Measurements from ENCODE around the gene UTP11. TPM values are rescaled to one million over a fixed set of nuclear protein-coding genes. Genes with fewer than 3 reads are reported as not detected.

UTP11 gene
- total RNA-seq, 2 experiments from 2014 or later: 39.0 to 39.5 TPM

DNA sequence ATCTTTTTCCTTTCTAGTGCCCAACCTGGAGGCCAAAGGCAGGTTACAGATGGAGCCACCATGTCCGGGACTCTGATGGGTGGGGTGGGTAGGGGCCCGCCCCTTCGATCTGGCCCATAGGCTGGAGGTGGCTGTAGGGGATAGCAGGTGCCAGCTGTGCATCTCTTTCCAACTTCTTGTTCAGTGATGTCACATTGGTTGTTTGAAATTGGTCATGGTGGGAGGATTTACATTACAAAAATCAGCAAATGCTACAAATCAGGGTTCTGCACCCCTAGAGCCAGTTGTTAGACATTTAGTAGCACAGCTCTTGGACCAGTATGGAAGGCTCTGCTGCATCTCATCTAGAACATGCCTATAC is 56.4 kb downstream of the UTP11 start:
- no peaks in the 10 kb centered on the region for H3K36me3 Mint-ChIP-seq (ENCODE audit: low read depth)
- ATAC-seq: no peak
- no peak overlapping the region for H3K27ac Mint-ChIP-seq
- H3K4me3 Mint-ChIP-seq: no peak overlapping the region
- no peak for DNase-seq
- H3K4me1 Mint-ChIP-seq (ENCODE audit: low read depth): no peaks in the 10 kb centered on the region
- POLR2A ChIA-PET: no interaction called here
- H3K9me3 Mint-ChIP-seq (ENCODE audit: insufficient read depth): no peaks in the 10 kb centered on the region
- H3K27me3 Mint-ChIP-seq (ENCODE audit: low read depth): peaks cover 17% of the 10 kb centered on the region
- CTCF ChIA-PET: no interaction called here

DNA sequence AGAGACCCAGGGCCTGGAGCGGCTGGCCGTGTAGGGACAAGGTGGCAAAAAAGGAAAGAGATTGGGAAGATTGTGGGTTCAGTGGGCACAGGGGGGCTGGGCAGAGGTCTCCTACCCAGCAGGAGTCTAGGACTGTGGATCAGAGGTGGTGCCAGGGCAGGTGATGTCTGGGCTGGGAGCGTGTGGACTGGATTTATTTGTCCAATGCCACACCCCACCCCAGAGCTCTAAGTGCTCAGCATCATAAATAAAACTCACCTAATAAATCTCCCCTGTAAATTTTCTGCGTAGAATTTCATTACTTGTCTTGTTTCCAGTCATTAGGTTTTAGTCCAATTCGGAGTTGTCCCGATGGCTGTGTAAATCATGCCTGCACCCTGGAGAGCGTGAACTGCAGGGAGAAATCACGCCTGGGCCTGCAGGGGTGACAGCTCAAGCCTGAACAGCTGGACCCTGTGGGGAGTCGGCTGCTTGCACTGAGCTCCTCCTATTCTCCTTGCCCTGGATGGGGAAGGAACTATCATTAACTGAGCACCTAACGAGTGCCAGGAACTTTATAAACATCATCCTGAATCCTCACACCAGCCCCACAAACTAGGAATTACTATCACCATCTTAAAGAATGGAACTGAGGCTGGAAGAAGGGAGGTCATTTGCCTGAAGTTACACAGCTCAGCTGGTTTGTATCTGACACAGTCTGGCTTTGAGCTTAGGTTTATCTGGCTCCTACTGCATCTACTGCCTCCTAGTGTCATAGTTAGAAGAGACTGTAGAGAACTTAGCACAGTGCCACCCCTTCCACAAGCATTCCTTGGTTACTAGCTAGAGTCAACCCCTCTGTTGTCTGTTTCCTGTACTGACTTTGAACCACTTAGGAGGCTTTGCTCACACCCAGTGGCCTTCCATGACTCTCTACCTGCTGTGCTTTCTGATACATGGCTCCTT is 59.0 kb downstream of the UTP11 start:
- ATAC-seq (peak; percentile 55), DNase-seq (no peak)
- CTCF ChIA-PET: interaction anchor here (0.5 to 2.1 kb wide), 10 partner anchors 11 to 324 kb away, joined by 3 to 25 read pairs (median 4); no protein-coding TSS in a partner anchor
- Mint-ChIP-seq H3K4me1 (ENCODE audit: low read depth) (no peaks in the 10 kb centered on the region), H3K4me3 (no peak overlapping the region), H3K27me3 (ENCODE audit: low read depth) (peaks cover 17% of the 10 kb centered on the region), H3K9me3 (ENCODE audit: insufficient read depth) (no peaks in the 10 kb centered on the region), H3K27ac (no peak overlapping the region), H3K36me3 (ENCODE audit: low read depth) (no peaks in the 10 kb centered on the region)
- POLR2A ChIA-PET: no interaction called here

DNA sequence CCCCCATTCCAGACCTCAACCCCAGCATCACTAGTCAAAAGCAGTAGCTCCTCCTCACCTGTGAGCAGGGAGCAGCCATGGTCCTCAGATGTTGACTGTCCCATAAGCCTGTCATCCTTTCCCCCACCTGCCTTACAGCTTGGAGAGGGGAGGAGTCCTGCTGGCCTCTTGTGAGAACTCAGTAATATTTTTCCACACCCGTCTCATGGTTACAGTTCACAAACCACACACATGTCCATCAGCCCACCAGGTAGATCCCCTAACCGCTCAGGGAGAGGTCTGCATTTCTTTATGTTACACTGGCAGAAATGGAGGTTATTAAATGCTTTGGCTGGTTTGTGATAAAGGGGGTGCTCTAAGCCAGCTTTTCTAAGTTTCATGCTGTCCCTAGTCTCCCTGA is 60.3 kb downstream of the UTP11 start:
- Mint-ChIP-seq H3K36me3 (ENCODE audit: low read depth) (no peaks in the 10 kb centered on the region), H3K4me1 (ENCODE audit: low read depth) (no peaks in the 10 kb centered on the region), H3K27me3 (ENCODE audit: low read depth) (peaks cover 12% of the 10 kb centered on the region), H3K27ac (no peak overlapping the region), H3K4me3 (no peak overlapping the region), H3K9me3 (ENCODE audit: insufficient read depth) (no peaks in the 10 kb centered on the region)
- CTCF ChIA-PET: interaction anchor here (0.9 to 2.1 kb wide), 3 partner anchors 25 to 1368 kb away, joined by 3 to 25 read pairs (median 8); no protein-coding TSS in a partner anchor
- POLR2A ChIA-PET: no interaction called here
- DNase-seq (no peak), ATAC-seq (no peak)

DNA sequence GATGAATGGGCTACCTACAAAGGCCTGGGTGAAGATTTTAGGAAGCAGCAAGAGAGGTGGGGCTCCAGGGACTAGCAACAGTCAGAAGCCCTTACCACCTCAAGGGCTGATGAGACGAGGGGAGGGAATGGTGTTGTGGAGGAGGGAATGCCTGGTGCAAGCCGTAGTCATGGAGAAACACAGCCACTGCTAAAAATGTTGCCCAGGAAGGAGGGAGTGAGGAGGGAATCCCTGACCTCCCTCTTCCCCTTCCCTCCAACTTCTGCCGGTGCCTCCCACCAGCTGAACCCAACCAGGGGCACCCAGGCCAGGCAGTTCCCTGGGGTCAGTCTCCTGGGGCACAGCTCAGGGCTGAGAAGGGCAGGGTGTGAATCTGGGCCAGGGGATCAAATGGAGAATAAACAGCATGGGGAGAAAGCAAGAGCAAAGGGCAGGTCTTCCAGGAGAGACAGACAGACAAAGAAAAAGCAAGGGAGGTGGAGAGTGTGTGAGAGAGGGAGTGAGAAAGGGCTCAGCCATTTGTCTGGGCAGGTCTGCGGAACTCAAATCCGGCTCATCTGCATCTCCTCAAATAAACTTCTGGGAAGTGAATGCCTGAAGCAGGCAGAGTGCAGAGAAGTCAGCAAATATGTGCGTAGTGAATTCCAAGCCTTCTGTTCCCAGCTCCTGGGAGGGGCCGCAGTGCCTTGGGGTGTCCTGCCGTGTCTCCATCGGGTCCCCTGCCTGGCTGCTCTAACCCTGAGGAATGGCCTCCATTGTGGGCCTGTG is 61.2 kb downstream of the UTP11 start:
- ATAC-seq (no peak), DNase-seq (no peak)
- Mint-ChIP-seq H3K4me1 (ENCODE audit: low read depth) (no peaks in the 10 kb centered on the region), H3K9me3 (ENCODE audit: insufficient read depth) (no peaks in the 10 kb centered on the region), H3K36me3 (ENCODE audit: low read depth) (no peaks in the 10 kb centered on the region), H3K27me3 (ENCODE audit: low read depth) (peaks cover 8% of the 10 kb centered on the region), H3K4me3 (no peak overlapping the region), H3K27ac (no peak overlapping the region)
- ChIA-PET POLR2A (no interaction called here), CTCF (no interaction called here)

DNA sequence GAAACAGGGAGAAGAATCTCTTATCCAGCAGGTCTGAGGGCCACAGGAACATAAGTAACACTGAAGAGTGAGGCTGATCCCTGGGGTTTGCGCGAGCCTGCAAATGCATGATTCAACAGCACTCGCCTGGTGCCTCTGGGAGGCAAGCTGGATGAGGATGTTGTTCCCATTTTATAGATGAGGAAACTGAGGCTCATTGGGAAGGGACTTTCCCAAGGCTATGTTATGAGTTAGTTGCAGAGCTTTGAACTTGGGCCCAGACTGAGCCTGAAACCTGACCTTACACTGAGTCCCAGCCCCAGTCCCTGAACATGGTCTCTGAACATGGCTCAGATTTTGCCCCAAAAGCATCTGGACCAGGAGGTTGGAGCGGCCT is 61.8 kb downstream of the UTP11 start:
- Mint-ChIP-seq H3K4me3 (no peak overlapping the region), H3K36me3 (ENCODE audit: low read depth) (no peaks in the 10 kb centered on the region), H3K9me3 (ENCODE audit: insufficient read depth) (no peaks in the 10 kb centered on the region), H3K4me1 (ENCODE audit: low read depth) (no peaks in the 10 kb centered on the region), H3K27ac (no peak overlapping the region), H3K27me3 (ENCODE audit: low read depth) (peaks cover 6% of the 10 kb centered on the region)
- POLR2A ChIA-PET: no interaction called here
- CTCF ChIA-PET: no interaction called here
- ATAC-seq: no peak
- no peak for DNase-seq

Other genes with a start within 250 kb of the UTP11 start
- not detected for gene EPHA10, start 247.6 kb upstream of the UTP11 start, total RNA-seq
- 1 to 10 TPM; 1.2 to 2.5 TPM for gene MANEAL, start 218.9 kb upstream of the UTP11 start, total RNA-seq
- gene C1orf122, start 204.9 kb upstream of the UTP11 start, total RNA-seq: 10 to 100 TPM; 19.1 to 22.2 TPM
- gene YRDC, start 204.5 kb upstream of the UTP11 start, total RNA-seq: 10 to 100 TPM; 17.1 to 17.3 TPM
- 10 to 100 TPM; 22.4 to 27.7 TPM for gene MTF1, start 153.1 kb upstream of the UTP11 start, total RNA-seq
- 10 to 100 TPM; 40.2 to 41.1 TPM for gene INPP5B, start 65.7 kb upstream of the UTP11 start, total RNA-seq
- 10 to 100 TPM; 86.3 to 98.0 TPM for gene SF3A3, start 22.7 kb upstream of the UTP11 start, total RNA-seq
- 10 to 100 TPM; 12.4 to 13.5 TPM for gene FHL3, start 7.2 kb upstream of the UTP11 start, total RNA-seq
- not detected for gene POU3F1, start 34.1 kb downstream of the UTP11 start, total RNA-seq